ENCODE measurements around the gene DGLUCY.
"Not testable (repeated sequence)": the region's sequence is repeated elsewhere in the genome, so short reads cannot be mapped to it uniquely, and the experiment has no call there.

Gene DGLUCY

DNA sequence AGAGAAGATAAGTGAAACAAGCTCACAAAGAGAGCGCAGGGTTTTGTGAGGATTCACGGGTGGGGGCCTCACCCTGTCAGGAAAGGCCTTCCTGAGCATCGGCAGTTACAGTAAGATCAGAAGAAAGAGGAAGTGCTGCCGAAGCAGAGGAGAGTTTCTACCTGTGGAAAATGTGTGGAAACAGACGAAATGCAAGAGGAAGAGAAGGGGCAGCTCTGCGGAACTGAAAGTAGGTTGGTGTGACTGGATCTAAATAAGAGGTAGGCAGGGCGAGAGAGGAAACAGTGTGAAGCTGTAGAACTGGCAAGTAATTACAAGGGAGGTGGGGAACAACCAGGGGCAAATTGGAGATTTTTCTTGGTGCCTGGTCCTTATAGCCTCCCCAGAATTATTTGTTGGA lies 128.0 kb downstream of the DGLUCY start:
- DNase-seq, result peak; percentile 76

- DNase-seq, result no peak
Measured at GRCh38 chr14:91242635-91243034, 128.8 kb downstream of the DGLUCY start.

DNA sequence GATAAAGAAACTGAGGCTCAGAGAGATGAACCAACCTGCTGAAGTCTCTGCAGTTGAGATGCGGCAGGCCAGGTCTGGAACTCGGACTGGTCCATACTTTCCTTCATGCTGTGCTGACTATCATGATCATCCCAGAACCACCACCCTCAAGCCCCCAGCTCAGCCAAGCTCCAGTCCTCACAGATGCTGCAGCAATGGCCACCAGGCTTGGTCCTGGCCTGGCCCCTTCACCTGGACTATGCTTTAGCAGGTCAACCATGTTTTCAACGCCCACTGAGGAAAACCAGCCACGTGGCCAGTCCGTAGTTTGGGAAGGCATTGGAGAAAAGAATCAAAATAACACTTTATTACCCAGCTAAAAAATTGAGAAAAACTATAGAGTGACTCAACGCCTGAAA lies 129.2 kb downstream of the DGLUCY start:
- DNase-seq, result peak; percentile 56

DNA sequence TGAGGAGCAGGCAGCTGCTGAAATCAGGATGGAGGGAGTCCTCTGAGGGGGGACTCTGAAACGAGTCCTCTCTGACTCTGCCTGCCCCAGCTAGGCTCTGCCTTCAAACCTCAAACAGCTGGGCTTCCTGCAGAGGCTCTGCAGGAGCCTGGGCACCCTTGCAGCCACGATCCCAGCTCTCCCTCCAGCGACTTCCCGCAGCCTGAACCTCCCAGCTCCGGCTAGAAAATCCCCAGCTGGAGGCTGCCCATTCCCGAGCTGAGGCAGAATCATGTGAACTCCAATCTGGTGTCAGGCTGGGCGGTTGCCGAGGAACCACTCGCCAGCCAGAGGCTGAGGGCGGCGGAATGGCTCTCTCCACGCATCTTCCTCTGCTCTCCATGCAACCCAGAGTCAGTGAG lies 130.6 kb downstream of the DGLUCY start, which contains the start of gene GPR68:
Gene GPR68, minus strand, starts transcription at position 204 of the 401 bp plus-strand sequence. CDS start 9,654 bp downstream, outside the sequence.
- DNase-seq, result peak; percentile 71

DNA sequence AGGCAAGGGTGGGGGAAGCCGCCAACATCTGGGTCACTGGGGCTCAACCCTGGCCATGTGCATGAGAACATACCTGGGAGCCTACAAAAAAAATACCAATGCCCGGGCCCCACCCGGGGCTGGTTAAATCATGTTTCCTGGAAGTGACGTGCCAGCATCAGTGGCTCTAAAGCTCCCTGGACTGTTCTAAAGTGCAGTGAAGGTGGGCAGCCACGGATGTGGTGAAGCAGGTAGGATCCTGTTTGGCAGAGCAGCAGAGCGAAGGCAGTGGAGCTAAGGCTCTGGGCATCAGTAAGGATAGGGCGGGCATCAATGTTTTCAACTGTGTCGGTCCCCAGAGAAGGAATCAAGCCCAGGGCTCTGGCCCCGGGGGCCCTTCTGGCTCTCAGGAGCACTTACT lies 131.2 kb downstream of the DGLUCY start:
- peak; percentile 92 for DNase-seq

- DNase-seq, result not testable (repeated sequence)
Measured at GRCh38 chr14:91245616-91246015, 131.7 kb downstream of the DGLUCY start.

DNA sequence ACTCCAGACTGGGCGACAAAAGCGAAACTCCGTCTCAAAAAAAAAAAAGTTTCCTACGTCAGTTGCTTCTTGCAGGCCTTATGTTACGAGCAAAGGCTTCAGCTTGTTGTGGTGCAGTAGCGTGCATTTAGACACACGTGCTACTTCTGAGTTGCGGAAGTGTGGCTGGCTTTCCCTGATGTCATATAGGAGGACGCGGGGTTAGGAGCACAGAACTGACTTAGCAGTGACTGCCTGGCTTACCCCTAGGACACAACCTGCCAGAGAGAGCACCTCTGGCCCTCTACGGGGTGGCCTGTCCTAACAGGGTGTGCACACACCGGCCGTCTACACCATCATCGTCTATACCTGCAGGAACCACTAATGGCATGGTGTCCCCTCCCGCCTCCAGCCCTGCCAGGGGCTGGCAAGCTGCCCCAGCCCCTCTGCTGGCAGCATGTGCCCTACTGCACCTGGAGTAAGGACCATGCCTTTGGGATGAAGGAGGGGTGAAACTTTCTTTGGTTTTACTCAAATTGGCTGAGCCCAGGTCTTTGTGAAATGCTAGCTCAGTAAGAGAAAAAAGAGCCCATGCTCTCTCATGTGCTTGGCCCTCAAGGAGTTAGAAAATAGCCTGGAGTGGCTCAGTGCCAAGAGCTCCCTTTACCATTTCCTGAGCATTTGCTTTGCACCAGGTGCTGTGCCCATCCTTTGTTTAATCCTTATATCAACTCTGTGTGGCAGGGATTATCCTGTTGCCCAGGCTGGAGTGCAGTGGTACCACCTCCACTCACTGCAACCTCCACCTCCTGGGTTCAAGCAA lies 132.4 kb downstream of the DGLUCY start:
- peak; percentile 95 for DNase-seq

DNA sequence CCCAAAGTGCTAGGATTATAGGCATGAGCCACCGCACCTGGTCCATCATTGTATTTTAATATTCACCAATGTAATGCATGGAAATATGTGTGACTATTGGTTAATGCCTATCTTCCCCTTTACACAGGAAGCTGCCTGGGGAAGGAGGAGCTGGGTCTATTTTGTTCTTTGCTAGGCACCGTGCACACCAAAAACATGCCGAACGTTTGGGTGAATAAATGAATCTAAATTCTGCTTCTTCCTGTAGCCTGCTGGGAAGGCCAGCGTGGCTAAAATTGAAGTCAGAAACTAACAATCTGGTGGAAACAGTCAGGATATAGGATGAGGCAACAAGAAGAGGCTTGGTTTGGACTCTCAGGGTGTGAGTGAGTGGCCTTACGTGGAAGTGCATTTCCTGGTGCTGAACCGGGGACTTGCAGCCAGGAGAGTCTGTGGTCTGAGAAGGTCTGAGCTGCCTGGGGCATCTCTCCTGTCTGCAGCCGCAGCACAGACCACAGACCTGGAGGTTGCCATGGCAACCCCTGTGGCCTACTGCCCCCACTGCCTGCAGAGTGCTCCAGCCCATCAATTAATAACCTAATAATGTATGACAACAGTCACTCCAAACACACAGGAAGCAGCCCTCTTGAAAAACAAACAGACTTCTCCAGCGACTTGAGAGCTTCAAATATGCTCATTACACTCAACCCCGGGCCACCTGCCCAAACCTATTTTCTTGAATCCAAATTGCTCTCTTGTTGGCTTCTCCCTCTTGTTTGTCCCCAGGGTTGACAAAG lies 136.2 kb downstream of the DGLUCY start:
- DNase-seq, result peak; percentile 89

- no peak for DNase-seq
Measured at GRCh38 chr14:91250912-91251311, 137.0 kb downstream of the DGLUCY start.

- DNase-seq, result peak; percentile 64
Measured at GRCh38 chr14:91252871-91253794, 139.3 kb downstream of the DGLUCY start.

DNA sequence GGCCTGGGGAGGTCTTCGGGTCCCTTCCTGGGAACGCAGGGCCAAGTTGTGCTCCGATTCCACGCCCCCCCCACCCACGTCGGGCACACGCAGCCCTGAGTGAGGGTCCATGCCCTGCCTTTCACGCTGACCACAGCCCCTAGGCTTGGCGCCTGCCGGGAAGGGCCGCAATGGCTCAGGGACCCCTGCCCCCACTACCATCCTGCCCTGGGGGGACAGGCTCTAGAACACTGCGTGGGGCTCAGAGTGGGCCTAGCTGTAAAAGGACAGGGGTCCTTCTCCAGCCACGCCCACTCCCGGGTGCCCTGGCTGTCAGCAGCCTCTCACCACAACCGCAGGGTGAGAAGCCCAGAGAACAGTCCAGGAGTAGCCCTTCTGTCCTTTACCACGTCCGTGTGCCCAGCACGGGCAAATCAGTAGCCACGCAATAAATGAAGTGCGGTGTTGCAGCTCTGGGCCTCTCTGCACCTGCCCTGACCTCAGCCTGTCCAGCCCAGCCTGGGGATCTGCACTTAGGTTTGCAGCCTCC lies 140.0 kb downstream of the DGLUCY start:
- peak; percentile 29 for DNase-seq

DNA sequence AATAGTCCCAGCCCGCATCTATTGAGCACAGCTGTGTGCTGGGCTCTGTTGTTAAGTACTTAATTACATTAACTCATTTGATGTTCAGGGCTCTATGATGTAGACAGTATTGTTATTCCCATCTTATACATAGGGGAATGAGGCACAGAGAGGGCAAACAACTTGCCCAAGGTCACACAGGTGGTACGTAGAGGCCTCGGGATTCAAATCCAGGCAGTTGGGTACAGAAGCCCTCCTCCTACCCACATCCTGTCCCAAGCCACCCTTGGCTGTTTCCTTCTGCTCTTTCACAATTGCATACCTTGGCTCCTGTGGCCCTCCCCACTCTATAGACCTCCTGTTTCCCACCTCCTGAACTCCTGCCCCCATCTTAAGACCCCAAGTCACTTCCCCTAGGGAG lies 140.6 kb downstream of the DGLUCY start:
- peak; percentile 74 for DNase-seq

GRCh38 chr14:91255026-91255695 lies 141.3 kb downstream of the DGLUCY start:
- DNase-seq, result no peak

- no peak for DNase-seq
Measured at GRCh38 chr14:91256661-91257060, 142.8 kb downstream of the DGLUCY start.

DNA sequence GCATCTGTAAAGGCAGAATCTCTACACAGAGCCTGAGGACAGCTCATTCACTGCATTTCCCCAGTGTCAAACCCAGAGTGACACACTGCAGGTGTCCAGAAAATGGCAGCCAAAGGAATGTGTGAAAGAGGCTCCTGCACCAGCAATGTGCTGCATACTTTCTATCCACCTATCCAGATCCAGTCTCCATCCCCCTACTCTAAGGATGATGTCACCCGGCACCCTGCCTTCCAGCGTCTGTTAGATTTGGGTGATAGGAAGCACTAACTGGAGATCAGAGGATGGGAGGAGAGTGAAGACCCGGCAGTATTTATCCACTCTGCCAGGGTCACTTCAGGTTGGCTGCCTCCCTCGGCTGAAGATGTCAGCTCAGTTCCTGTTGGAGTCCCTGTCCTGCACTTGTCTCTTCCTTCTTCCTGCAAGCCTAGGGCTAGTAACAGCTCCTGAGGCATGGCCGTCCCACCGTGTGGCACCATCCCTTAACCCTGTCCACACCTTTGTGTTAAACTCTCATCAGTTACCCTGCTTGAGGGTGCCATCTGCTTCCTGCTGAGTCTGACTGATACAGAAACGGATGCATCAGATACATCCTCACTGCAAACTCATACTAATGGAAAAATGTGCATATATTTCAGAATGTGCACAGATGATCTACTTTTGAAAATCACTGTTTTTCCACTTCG lies 143.6 kb downstream of the DGLUCY start:
- DNase-seq, result peak; percentile 65

GRCh38 chr14:91258011-91258618 lies 144.2 kb downstream of the DGLUCY start:
- peak; percentile 61 for DNase-seq

DNA sequence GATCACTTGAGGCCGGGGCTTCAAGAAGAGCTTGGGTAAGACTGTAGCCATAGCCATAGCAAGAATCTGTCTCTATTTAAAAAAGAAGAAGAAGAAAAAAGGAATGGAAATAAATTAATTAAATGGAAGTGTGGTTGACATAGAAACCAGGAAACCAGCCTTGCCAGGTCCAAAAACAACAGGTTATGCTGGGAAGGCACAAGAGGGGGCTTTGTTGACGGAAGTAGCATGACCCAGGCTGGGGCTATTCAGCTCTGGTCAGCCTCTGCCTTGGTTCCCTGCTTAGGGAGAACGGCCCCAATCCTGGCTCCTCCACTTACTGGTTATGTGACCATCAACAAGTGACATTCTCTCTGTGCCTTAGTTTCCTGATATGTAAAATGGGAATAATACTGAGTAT lies 145.0 kb downstream of the DGLUCY start:
- DNase-seq, result no peak

- peak; percentile 82 for DNase-seq
Measured at GRCh38 chr14:91261115-91261514, 147.2 kb downstream of the DGLUCY start.

GRCh38 chr14:91261986-91262549 lies 148.2 kb downstream of the DGLUCY start:
- DNase-seq, result no peak

DNA sequence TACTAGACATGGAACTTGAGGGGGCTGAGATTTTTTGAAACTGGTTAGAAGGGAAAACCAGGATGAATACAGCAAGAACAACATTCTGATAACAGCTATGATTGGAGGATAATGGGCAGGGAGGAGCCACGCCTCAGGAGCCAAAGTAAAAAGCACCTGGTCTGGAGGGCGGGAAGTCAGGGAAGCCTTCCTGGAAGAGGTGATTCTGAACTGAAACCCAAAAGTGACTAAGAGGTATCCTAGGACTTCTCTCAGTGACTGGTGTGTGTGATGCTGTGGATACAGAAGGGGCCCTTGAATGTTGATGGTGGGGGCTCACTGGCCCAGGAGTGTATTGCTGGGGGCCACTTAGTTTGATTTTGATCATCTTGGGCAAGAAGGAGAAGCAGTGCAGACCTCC lies 149.5 kb downstream of the DGLUCY start:
- DNase-seq, result no peak
